GM12878 (cell line): ENCODE measurements around the gene P3H1. TPM values are rescaled to one million over a fixed set of nuclear protein-coding genes. Genes with fewer than 3 reads are reported as not detected.
"Not testable (repeated sequence)": the region's sequence is repeated elsewhere in the genome, so short reads cannot be mapped to it uniquely, and the experiment has no call there.

Experiments used
- ATAC-seq: fragments of 200-7000 bp; cut with Tn5 transposase; 3 replicates; pipeline ENCODE4 v1.9.1; 2020; ENCODE audit warnings: mild to moderate bottlenecking, moderate library complexity
- BruUV-seq: library from RNA; stranded (reverse); fragments of 400-500 nt; replicated peaks from 2 replicates; lab custom pipeline; 2021; lab: Mats Ljungman, UMichigan
- CTCF ChIA-PET: fragments of 300-600 bp; sonication (Branson Sonifier 250); formaldehyde crosslinking; extraction: SDS; loops from one replicate; lab custom pipeline; 2021; ENCODE audit warnings: inconsistent platforms; lab: Yijun Ruan, JAX
- POLR2A ChIA-PET: fragments of 350-600 bp; formaldehyde crosslinking; extraction: SDS; loops from one replicate; lab custom pipeline; 2021; ENCODE audit warnings: inconsistent platforms; lab: Charles Lee
- RAD21 ChIA-PET: fragments of 300-600 bp; sonication (Branson Sonifier 250); formaldehyde crosslinking; loops from one replicate; lab custom pipeline; 2023; ENCODE audit warnings: antibody characterized with exemption; ENCODE audit not compliant: unreplicated experiment; lab: Charles Lee
- SMC1A ChIA-PET: fragments of 300-600 bp; sonication (Branson Sonifier 250); formaldehyde crosslinking; loops from one replicate; lab custom pipeline; 2023; ENCODE audit not compliant: unreplicated experiment, uncharacterized antibody; lab: Charles Lee
- DNase-seq: peaks from one replicate; pipeline ENCODE4 v3.0.0-alpha.2; 2011; ENCODE audit warnings: low read depth, low spot score
- FAIRE-seq: peaks from 3 replicates; lab custom pipeline; 2011; peaks lifted over from hg19 to GRCh38; lab: Jason Lieb, UNC
- H2AFZ ChIP-seq: 2 replicates; pipeline ENCODE4 v1.6.0; 2011; ENCODE audit warnings: low read depth, low read length, control low read depth; ENCODE audit not compliant: control insufficient read depth
- H3K27ac ChIP-seq: 2 replicates; pipeline ENCODE4 v1.5.1; 2011; ENCODE audit warnings: control low read depth; ENCODE audit not compliant: control insufficient read depth, insufficient read depth
- H3K27me3 ChIP-seq, 2 experiments: replicated peaks in 1 of 2; 2 replicates each; pipeline versions ENCODE4 v1.6.0 to v1.6.1; 2011; ENCODE audit warnings: low read length in 1 of 2; ENCODE audit not compliant: control insufficient read depth in 2 of 2, insufficient read depth in 2 of 2
- H3K36me3 ChIP-seq, 2 experiments: 2 replicates each; pipeline ENCODE4 v1.5.1; 2011; ENCODE audit warnings: low read length in 1 of 2; ENCODE audit not compliant: control insufficient read depth in 2 of 2, insufficient read depth in 2 of 2
- H3K4me1 ChIP-seq: 2 replicates; pipeline ENCODE4 v1.6.1; 2011; ENCODE audit warnings: mild to moderate bottlenecking, low read length, moderate library complexity, mixed read lengths; ENCODE audit not compliant: control insufficient read depth, insufficient read depth
- H3K4me2 ChIP-seq: 2 replicates; pipeline ENCODE4 v1.6.0; 2011; ENCODE audit warnings: control low read depth; ENCODE audit not compliant: control insufficient read depth, insufficient read depth
- H3K4me3 ChIP-seq: fragments of 200-600 bp; sonication (generic); 2 replicates; pipeline ENCODE4 v1.5.1; 2016
- H3K79me2 ChIP-seq: 2 replicates; pipeline ENCODE4 v1.6.0; 2011; ENCODE audit warnings: low read length; ENCODE audit not compliant: control insufficient read depth, insufficient read depth
- H3K9ac ChIP-seq: 2 replicates; pipeline ENCODE4 v1.8.0; 2011; ENCODE audit warnings: low read length, control low read depth, mixed read lengths; ENCODE audit not compliant: control insufficient read depth, insufficient read depth
- H3K9me3 ChIP-seq: replicated peaks from 3 replicates; pipeline ENCODE4 v1.5.1; 2011; ENCODE audit warnings: mild to moderate bottlenecking, low read length; ENCODE audit not compliant: control insufficient read depth, insufficient read depth
- H4K20me1 ChIP-seq: 2 replicates; pipeline ENCODE4 v1.6.0; 2011; ENCODE audit not compliant: control insufficient read depth, insufficient read depth
- CREB1 ChIP-seq: IDR thresholded peaks from 2 replicates; pipeline ENCODE4 v1.6.1; 2012; ENCODE audit warnings: low read depth, mild to moderate bottlenecking, inconsistent platforms
- E4F1 ChIP-seq: fragments of 450-650 bp; IDR thresholded peaks from 2 replicates; pipeline ENCODE4 v1.6.1; 2018; ENCODE audit warnings: borderline replicate concordance, mild to moderate bottlenecking; ENCODE audit not compliant: partially characterized antibody
- IKZF2 ChIP-seq, 2 experiments: fragments of 450-650 bp; IDR thresholded peaks; 2 replicates each; pipeline ENCODE4 v1.6.1; 2017; ENCODE audit warnings: mild to moderate bottlenecking in 2 of 2, moderate library complexity in 2 of 2
- SREBF1 ChIP-seq: IDR thresholded peaks from 2 replicates; pipeline ENCODE4 v1.6.1; 2012; ENCODE audit warnings: mild to moderate bottlenecking, low read length
- WGBS: methylation state at CpG from one replicate; pipeline ENCODE4 v1.1.6; 2016; ENCODE audit warnings: low lambda C conversion rate; ENCODE audit not compliant: insufficient replicate concordance, insufficient coverage; ENCODE audit errors: missing lambda C conversion rate; 5-methylcytosine and 5-hydroxymethylcytosine counted together
- in situ Hi-C: fragments of 300-500 bp; cut with MboI; formaldehyde crosslinking; loops from 9 replicates; pipeline ENCODE4 v1.14.3; 2018; ENCODE audit warnings: mixed read lengths
- intact Hi-C: fragments of 100-400 bp; cut with micrococcal nuclease; formaldehyde crosslinking; loops from one replicate; pipeline ENCODE4 v1.14.2; 2022; ENCODE audit not compliant: unreplicated experiment
- polyA plus RNA-seq, 11 experiments: library from polyadenylated mRNA; depleted of rRNA in 4 of 11; unstranded in 6 of 11; stranded (reverse) in 5 of 11; fragments of >200 nt; fragmentation: Nextera tagmentation in 4 of 11; fragmentation: Illumina TruSeq in 1 of 11; extraction: Ambion mirVana in 4 of 11; extraction: Trizol in 1 of 11; gene quantifications; 1 replicate in 1 of 11; 2 replicates in 10 of 11; pipeline versions ENCODE4 v1.2.1 to v1.2.3, GENCODE V29; 2011 to 2016; ENCODE audit warnings: inconsistent platforms in 2 of 11, missing spikeins in 2 of 11, low read depth in 1 of 11
- total RNA-seq, 4 experiments: library from RNA; depleted of rRNA in 3 of 4; stranded (reverse); fragments of >200 nt in 3 of 4; fragmentation: Illumina TruSeq in 1 of 4; extraction: Trizol in 1 of 4; gene quantifications; 2 replicates each; pipeline versions ENCODE4 v1.2.1 to v1.2.3, GENCODE V29; 2013 to 2021

The P3H1 gene
- total and polyA plus RNA-seq, 10 of the 15 experiments (the other 5 are each of a cell fraction or from before 2014, with no cell fraction given): 0.72 to 42.4 (median 26.0) TPM

GRCh38 chr1:42713293-42713692 is 53.5 kb downstream of the P3H1 start:
- Histone ChIP-seq H3K4me3 (no peak overlapping the region), H3K27me3 (no peaks in the 10 kb centered on the region), H3K9ac (no peak overlapping the region), H3K4me1 (no peaks in the 10 kb centered on the region), H3K4me2 (no peak overlapping the region), H3K79me2 (no peaks in the 10 kb centered on the region; the same call in 1 of the 2 replicates), H2AFZ (no peak overlapping the region), H3K36me3 (peaks cover 0 to 3% of the 10 kb centered on the region in 2 experiments; a peak in 1 of 4 replicates), H4K20me1 (no peaks in the 10 kb centered on the region), H3K27ac (no peak overlapping the region), H3K9me3 (peaks cover 6% of the 10 kb centered on the region; the same call in 2 of the 3 replicates)
- TF ChIP-seq CREB1 (no peak), IKZF2 (IDR thresholded peaks at IDR 0.05) (no peak), E4F1 (no peak), SREBF1 (no peak)
- ATAC-seq (no peak), DNase-seq (no peak), FAIRE-seq (no peak)
- ChIA-PET SMC1A (no interaction called here), CTCF (no interaction called here), RAD21 (no interaction called here), POLR2A (no interaction called here)
- in situ Hi-C loops: no loop called here
- no TSS peak for BruUV-seq
- intact Hi-C loops: no loop called here

- ATAC-seq, DNase-seq, SMC1A ChIA-PET, H3K4me1 ChIP-seq, in situ Hi-C loops, H3K4me3 ChIP-seq, H3K27ac ChIP-seq, CTCF ChIA-PET, RAD21 ChIA-PET, BruUV-seq, H3K27me3 ChIP-seq, H3K36me3 ChIP-seq, POLR2A ChIA-PET, H3K79me2 ChIP-seq, FAIRE-seq, H3K9me3 ChIP-seq, intact Hi-C loops, H3K9ac ChIP-seq, H4K20me1 ChIP-seq, H3K4me2 ChIP-seq, H2AFZ ChIP-seq: not testable (repeated sequence)
- WGBS: 96% methylated on average over 3 of the region's 3 CpGs
These were observed 54.0 kb downstream of the P3H1 start for GRCh38 chr1:42712808-42713207.
